ENCODE measurements around the gene SPNS2.

- TF ChIP-seq CTCF (optimal IDR thresholded peaks at IDR 0.05 in 1 of 3, IDR thresholded peaks at IDR 0.05 in 1 of 3, conservative IDR thresholded peaks at IDR 0.05 in 1 of 3; ENCODE audit: extremely low read depth in 1 of 3, insufficient read depth in 2 of 3, low read length in 3 of 3) = no peak
- TF ChIP-seq EZH2 (IDR thresholded peaks at IDR 0.05; ENCODE audit: low read length) = no peak
Observed at GRCh38 chr17:4450710-4451316, 47.9 kb upstream of the SPNS2 start.
